NCI-H1930 (cell line): ENCODE measurements around the gene PCBP1.
"Not testable (repeated sequence)": the region's sequence is repeated elsewhere in the genome, so short reads cannot be mapped to it uniquely, and the experiment has no call there.

ENCODE experiments used
- DNase-seq, 2 experiments: peaks; one replicate each; lab custom pipeline; 2025; lab: John Stamatoyannopoulos, UW

The PCBP1 gene

DNA sequence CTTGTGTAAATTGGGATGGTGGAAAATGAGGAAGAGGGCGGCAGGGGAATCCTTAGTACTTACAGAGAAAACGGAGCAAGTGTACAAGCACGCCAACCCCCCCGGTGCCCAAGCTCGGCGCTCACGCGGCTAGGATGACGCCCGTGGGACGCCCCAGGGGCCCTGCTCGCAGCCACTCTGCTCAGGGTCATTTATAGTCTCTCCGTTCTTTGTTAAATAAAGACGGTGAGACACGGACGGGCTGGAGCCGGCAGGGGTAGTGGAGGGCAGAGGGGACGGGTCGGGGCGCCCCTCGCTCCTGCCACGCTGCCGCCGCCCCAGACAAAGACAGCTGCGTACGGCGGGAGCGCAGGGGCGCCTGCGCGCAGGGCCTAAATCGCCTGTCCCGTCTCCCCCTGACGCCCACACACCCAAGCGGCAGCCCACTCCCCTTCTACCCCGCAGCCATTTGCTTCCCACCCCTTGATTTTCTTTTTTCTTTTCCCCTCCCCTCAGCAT lies 37.8 kb downstream of the PCBP1 start:
- DNase-seq: peak; percentile 20 to 39

GRCh38 chr2:70125498-70125898 lies 38.2 kb downstream of the PCBP1 start:
- no peak for DNase-seq

DNA sequence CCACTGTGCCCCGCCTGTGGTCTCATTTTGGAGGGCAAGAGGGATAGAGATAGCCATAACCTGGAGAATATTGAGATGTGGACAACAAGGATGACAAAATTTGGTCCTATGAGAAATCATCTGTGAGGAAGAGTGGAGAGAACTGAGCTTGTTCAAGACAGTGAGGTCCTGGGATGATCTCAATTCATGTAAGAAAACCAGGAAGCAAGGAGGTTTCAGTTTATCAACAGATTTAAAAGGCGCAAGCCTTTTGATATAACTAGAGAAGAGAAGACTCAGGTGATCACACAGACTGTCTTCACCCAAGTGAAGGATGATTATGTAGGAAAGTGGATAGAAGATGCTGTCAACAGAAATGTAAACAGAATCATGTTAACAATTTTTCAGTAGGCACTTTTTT lies 39.1 kb downstream of the PCBP1 start:
- no peak for DNase-seq

GRCh38 chr2:70128005-70128404 lies 40.7 kb downstream of the PCBP1 start:
- DNase-seq: no peak

GRCh38 chr2:70131344-70132143 lies 44.3 kb downstream of the PCBP1 start:
- not testable (repeated sequence) for DNase-seq

- DNase-seq: peak; percentile 73 to 75
Observed at GRCh38 chr2:70132244-70133126, 45.2 kb downstream of the PCBP1 start.

DNA sequence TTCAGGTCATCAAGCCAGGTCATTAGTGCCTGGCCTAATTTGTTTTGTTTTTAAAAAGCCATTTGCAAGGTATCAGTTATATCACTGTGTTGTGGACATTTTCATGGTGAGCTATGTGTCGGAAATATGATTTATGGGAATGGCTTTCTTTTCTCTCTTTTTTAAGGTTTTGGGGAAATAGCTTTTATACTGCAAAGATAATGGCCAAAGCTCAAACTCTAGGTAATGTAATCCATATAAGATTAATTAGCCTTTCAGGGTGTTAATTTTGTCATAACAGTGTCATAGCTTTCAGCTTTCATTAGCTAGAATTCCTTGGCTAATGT lies 45.8 kb downstream of the PCBP1 start:
- DNase-seq: no peak

GRCh38 chr2:70133491-70134322 lies 46.4 kb downstream of the PCBP1 start:
- no peak for DNase-seq

DNA sequence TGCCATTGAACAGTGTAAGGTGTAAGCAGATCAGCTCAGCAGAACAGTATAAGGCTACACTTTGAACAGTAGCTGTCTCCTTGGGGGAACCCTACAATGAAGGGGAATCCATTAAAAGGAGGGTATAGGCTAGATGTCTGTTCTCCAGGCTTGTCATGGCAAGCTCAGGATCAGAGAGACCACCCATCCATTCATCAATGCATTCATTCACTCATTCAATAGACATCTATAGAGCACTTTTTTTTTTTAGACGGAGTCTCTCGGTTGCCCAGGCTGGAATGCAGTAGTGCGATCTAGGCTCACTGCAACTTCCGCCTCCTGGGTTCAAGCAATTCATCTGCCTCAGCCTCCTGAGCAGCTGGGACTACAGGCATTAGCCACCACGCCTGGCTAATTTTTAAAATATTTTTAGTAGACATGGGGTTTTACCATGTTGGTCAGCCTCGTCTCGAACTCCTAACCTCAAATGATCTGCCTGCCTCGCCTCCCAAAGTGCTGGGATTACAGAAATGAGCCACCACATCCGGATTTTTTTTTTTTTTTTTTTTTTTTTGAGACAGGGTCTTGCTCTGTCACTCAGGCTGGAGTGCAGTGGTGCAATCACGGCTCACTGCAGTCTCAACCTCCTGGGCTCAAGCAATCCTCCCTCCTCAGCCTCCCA lies 47.2 kb downstream of the PCBP1 start:
- DNase-seq: not testable (repeated sequence)
